ENCODE results near the gene WDR55. TPM values are rescaled to one million over a fixed set of nuclear protein-coding genes. Genes with fewer than 3 reads are reported as not detected.

The WDR55 gene
- 32.8 and 46.2 TPM in 2 replicates for total RNA-seq

GRCh38 chr5:140664359-140665119, at the start of gene WDR55:
WDR55 (plus strand) TSS chr5:140664904; CDS start chr5:140664913, 9 bp downstream.

GRCh38 chr5:140633021-140633471, 31.7 kb upstream of the WDR55 start, which contains the start of gene CD14:
CD14 (minus strand) TSS chr5:140633175; CDS start chr5:140633071, 104 bp downstream.

GRCh38 chr5:140639148-140639981, 25.3 kb upstream of the WDR55 start, which contains the start of gene TMCO6:
TMCO6 (plus strand) TSS chr5:140639451; CDS start chr5:140639528, 77 bp downstream.

GRCh38 chr5:140673187-140673976, 8.7 kb downstream of the WDR55 start, which contains the start of gene DND1:
DND1 (minus strand) TSS chr5:140673576; CDS start chr5:140673542, 34 bp downstream.

GRCh38 chr5:140690941-140691924, 26.5 kb downstream of the WDR55 start, which contains the start of the genes HARS1 and HARS2:
HARS1 (minus strand) TSS chr5:140691370; CDS start chr5:140691304, 66 bp downstream.
HARS2 (plus strand) TSS chr5:140691455; CDS start chr5:140691649, 194 bp downstream.

GRCh38 chr5:140700177-140701144, 35.8 kb downstream of the WDR55 start, which contains the start of gene ZMAT2:
ZMAT2 (plus strand) TSS chr5:140700447; CDS start chr5:140700461, 14 bp downstream.

Small RNA genes lying within 50 kb of the gene (small RNA-seq; reads per million reads assigned to genes)
- 46.9 reads per million, percentile 98 among the genes with 10 or more reads in this experiment for gene VTRNA1-1 (ENCODE audit: low replicate concordance)
- 21.9 reads per million, percentile 97 among the genes with 10 or more reads in this experiment for gene VTRNA1-2 (ENCODE audit: low replicate concordance)

Other genes starting within 250 kb of the WDR55 start
- 1.3 TPM in 1 of 2 replicates, not detected in the other for gene EIF4EBP3, start 117.2 kb upstream of the WDR55 start, total RNA-seq
- gene SRA1, start 107.4 kb upstream of the WDR55 start, total RNA-seq, result 42.0 and 44.7 TPM in 2 replicates
- 11.7 and 31.1 TPM in 2 replicates for gene APBB3, start 100.3 kb upstream of the WDR55 start, total RNA-seq
- gene SLC35A4, start 100.1 kb upstream of the WDR55 start, total RNA-seq, result 41.6 and 45.5 TPM in 2 replicates
- gene CD14, start 31.7 kb upstream of the WDR55 start, total RNA-seq, result 1.3 and 1.8 TPM in 2 replicates
- gene TMCO6, start 25.5 kb upstream of the WDR55 start, total RNA-seq, result 12.9 and 24.5 TPM in 2 replicates
- 19.9 and 24.1 TPM in 2 replicates for gene NDUFA2, start 17.3 kb upstream of the WDR55 start, total RNA-seq
- 67.3 and 127 TPM in 2 replicates for gene IK, start 17.1 kb upstream of the WDR55 start, total RNA-seq
- gene DND1, start 8.7 kb downstream of the WDR55 start, total RNA-seq, result 0.44 and 0.86 TPM in 2 replicates
- 47.9 and 91.9 TPM in 2 replicates for gene HARS1, start 26.5 kb downstream of the WDR55 start, total RNA-seq
- 27.1 and 32.5 TPM in 2 replicates for gene HARS2, start 26.6 kb downstream of the WDR55 start, total RNA-seq
- gene ZMAT2, start 35.5 kb downstream of the WDR55 start, total RNA-seq, result 29.5 and 35.7 TPM in 2 replicates
- not detected in 2 replicates for gene PCDHA1, start 121.2 kb downstream of the WDR55 start, total RNA-seq
- gene PCDHA2, start 129.9 kb downstream of the WDR55 start, total RNA-seq, result under 0.01 TPM in 1 of 2 replicates, not detected in the other
- 0.14 and 0.22 TPM in 2 replicates for gene PCDHA3, start 136.2 kb downstream of the WDR55 start, total RNA-seq
- under 0.01 and 0.14 TPM in 2 replicates for gene PCDHA4, start 142.2 kb downstream of the WDR55 start, total RNA-seq
- gene PCDHA5, start 156.7 kb downstream of the WDR55 start, total RNA-seq, result not detected in 2 replicates
- 0.14 and 0.44 TPM in 2 replicates for gene PCDHA6, start 163.1 kb downstream of the WDR55 start, total RNA-seq
- gene PCDHA7, start 169.4 kb downstream of the WDR55 start, total RNA-seq, result under 0.01 and 0.29 TPM in 2 replicates
- gene PCDHA8, start 176.3 kb downstream of the WDR55 start, total RNA-seq, result under 0.01 TPM in 1 of 2 replicates, not detected in the other
- under 0.01 TPM in 2 replicates for gene PCDHA9, start 183.5 kb downstream of the WDR55 start, total RNA-seq
- under 0.01 and 0.14 TPM in 2 replicates for gene PCDHA10, start 191.0 kb downstream of the WDR55 start, total RNA-seq
- gene PCDHA11, start 204.1 kb downstream of the WDR55 start, total RNA-seq, result 0.57 TPM in 1 of 2 replicates, not detected in the other
- under 0.01 and 0.14 TPM in 2 replicates for gene PCDHA12, start 210.4 kb downstream of the WDR55 start, total RNA-seq
- gene PCDHA13, start 217.2 kb downstream of the WDR55 start, total RNA-seq, result not detected in 2 replicates

Data from placental pericyte (primary cell).